ENCODE data around the gene NATD1. TPM values are rescaled to one million over a fixed set of nuclear protein-coding genes. Genes with fewer than 3 reads are reported as not detected.
A peak's percentile ranks its signal among the peaks of the same experiment; 100 is the strongest.

The NATD1 gene
- total RNA-seq, 1 donor from 2014 or later: 5.9 TPM

- no peak for DNase-seq (ENCODE audit: low spot score)
- no peak for ATAC-seq
Measured at GRCh38 chr17:21277332-21277731, 24.1 kb upstream of the NATD1 start.

GRCh38 chr17:21276264-21276588, 23.0 kb upstream of the NATD1 start:
- no peak for ATAC-seq
- peak; percentile 55 for DNase-seq (ENCODE audit: low spot score)

- ATAC-seq (peak; percentile 93), DNase-seq (ENCODE audit: low spot score) (peak; percentile 95)
Measured at GRCh38 chr17:21275579-21276263, 22.5 kb upstream of the NATD1 start.

GRCh38 chr17:21275047-21275578, 21.9 kb upstream of the NATD1 start:
- ATAC-seq (no peak), DNase-seq (ENCODE audit: low spot score) (peak; percentile 52)

- ATAC-seq (peak; percentile 29), DNase-seq (ENCODE audit: low spot score) (peak; percentile 48)
Measured at GRCh38 chr17:21272881-21273792, 19.9 kb upstream of the NATD1 start.

- DNase-seq (ENCODE audit: low spot score) (no peak), ATAC-seq (no peak)
Measured at GRCh38 chr17:21272250-21272649, 19.0 kb upstream of the NATD1 start.

DNA sequence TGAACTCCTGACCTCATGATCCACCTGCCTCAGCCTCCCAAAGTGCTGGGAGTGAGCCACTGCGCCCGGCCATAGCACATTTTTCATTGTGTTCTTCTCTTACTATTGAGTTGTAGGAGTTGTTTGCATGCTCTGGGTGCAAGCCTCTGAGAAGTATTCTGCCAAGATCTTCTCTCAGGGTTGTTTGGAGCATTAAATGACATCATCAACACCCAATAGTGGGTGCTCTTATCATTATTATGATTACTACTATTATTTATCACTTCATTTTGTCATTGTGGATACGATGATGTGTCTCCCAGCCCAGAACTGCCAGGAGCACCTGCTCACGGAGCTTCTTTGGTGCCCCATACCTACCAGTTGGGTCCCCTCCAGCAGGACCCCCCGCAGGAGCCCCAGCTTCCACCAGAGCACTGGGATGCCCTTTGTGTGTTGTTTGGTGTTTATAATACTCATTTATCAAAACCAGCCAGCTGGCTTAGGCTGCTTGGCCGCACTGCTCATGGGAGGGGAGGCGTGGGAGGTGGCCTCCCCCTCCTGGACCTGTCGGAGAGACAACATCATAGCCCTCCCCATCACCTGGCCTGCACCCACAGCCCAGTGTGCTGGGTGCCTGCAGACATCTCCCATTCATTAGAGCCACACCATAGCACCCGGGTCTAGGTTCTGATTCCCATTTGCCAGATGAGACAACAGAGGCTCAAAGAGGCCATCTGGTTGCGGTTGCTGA, 18.4 kb upstream of the NATD1 start:
- no peak for DNase-seq (ENCODE audit: low spot score)

DNA sequence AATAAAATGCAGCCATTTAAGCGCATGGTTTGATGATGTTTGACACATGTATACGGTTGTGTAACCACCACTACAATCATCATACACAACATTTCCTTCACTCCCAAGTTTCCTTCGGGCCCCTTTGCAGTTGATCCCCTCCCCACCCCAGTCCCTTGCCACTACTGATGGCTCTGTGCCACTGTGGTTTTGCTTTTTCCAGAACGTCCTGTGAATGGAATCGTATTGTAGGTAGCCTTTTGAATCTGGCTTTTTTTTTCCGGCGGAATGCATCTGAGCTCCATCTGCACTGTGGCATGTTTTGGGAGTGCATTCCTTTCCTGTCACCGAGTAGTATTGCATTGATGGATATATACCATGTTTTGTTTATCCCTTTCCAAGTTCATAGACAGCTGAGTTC, 16.2 kb upstream of the NATD1 start:
- no peak for DNase-seq (ENCODE audit: low spot score)
- ATAC-seq: no peak

More for the DNA sequence above, 18.4 kb upstream of the NATD1 start:
- no peak for ATAC-seq

- ATAC-seq (no peak), DNase-seq (ENCODE audit: low spot score) (no peak)
Measured at GRCh38 chr17:21268596-21269188, 15.5 kb upstream of the NATD1 start.

- DNase-seq (ENCODE audit: low spot score): no peak
Measured at GRCh38 chr17:21263376-21263775, 10.2 kb upstream of the NATD1 start.

DNA sequence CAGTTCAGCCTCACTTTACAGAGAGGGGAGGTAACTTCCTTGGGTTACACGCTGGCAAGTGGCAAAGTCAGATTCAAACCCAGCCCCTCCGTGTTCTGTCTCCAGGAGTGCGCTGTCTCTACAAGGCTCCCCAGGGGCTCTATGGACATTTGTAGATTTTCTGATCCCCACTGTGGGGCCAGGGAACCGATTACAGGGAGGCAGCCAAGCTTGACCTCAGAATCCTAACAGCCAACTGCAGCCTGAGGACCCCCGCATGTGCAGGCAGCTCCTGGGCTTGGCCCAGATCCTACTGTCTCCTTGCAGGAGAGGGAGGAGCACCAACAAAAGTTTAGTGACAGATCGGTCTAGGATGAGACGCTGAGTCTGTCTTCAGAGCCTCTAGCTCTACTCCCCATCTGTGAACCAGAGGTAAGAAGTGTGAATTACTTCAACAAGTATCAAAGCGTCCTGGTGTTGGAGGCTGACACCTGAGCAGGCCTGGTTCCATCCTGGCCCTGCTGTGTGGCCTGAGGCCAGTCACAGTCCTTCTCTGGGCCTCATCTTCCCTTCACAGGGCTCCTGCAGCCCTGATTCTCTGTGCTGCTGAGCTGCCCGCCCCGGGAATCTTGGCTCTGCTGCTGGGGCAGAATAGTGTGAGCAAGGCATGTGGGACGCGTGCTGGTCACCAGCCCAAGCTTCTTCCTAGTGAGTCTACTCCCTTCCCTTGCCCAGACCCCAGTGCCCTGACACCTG, 9.2 kb upstream of the NATD1 start:
- DNase-seq (ENCODE audit: low spot score) (no peak), ATAC-seq (no peak)

More at GRCh38 chr17:21263376-21263775, 10.2 kb upstream of the NATD1 start:
- ATAC-seq: no peak

- no peak for ATAC-seq
- no peak for DNase-seq (ENCODE audit: low spot score)
Measured at GRCh38 chr17:21258593-21258992, 5.4 kb upstream of the NATD1 start.

GRCh38 chr17:21253646-21254441, 634 bp upstream of the NATD1 start:
- no peak for DNase-seq (ENCODE audit: low spot score)
- peak; percentile 7 for ATAC-seq

GRCh38 chr17:21252289-21252795, 868 bp downstream of the NATD1 start:
- DNase-seq (ENCODE audit: low spot score) (no peak), ATAC-seq (no peak)

GRCh38 chr17:21251337-21252010, 1.7 kb downstream of the NATD1 start:
- no peak for DNase-seq (ENCODE audit: low spot score)
- ATAC-seq: no peak

- no peak for ATAC-seq
Measured at GRCh38 chr17:21250854-21251253, 2.4 kb downstream of the NATD1 start.

DNA sequence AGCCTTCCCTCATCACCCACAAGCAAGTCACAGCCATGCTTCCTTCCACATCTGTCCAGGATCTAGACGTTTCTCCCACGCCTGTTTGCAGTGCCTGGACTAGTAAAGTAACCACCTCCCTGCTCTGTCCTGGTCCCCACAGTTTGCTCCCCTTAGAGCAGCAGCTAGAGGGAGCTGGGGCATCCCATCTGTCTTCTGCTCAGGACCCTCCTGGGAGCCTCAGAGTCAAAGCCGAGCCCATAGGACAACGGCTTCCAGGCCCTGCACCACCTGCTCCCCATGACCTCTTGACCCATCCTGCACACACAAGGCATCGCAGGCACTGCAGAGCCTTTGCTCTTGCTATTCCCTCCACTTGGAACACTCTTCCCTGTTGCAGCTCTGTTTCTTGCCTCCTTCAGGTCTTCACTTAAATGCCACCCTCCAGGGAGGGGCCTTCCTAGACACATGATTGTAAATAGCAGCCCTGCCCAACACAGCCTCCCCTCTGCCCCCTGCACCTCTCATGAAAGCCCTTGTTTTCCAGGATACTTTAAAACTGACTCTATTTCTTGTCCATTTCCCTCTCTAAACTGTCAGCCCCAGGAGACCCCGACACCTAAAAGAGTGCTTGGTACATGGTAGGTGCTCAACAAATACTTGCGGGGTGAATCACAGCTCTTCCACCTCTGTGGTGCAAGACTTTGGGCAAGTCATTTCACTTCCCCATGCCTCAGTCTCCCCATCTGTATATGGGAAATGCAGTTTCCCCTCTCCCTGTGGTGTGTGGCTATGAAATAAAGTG, 3.1 kb downstream of the NATD1 start:
- DNase-seq (ENCODE audit: low spot score) (no peak), ATAC-seq (no peak)

More at GRCh38 chr17:21250854-21251253, 2.4 kb downstream of the NATD1 start:
- DNase-seq (ENCODE audit: low spot score): no peak
